Testis (tissue), 3 donors: ENCODE measurements around the gene SIM1. TPM values are rescaled to one million over a fixed set of nuclear protein-coding genes. Genes with fewer than 3 reads are reported as not detected.

Experiments
- DNase-seq: peaks from one replicate; pipeline ENCODE4 v3.0.0-alpha.2; 2019
- H3K27ac ChIP-seq, 2 donors: fragments of 200-600 bp; sonication (generic); one replicate each; pipeline ENCODE4 v1.5.1; 2019
- H3K27me3 ChIP-seq: fragments of 200-600 bp; sonication (generic); one replicate; pipeline ENCODE4 v1.5.1; 2019
- H3K36me3 ChIP-seq: fragments of 200-600 bp; sonication (generic); one replicate; pipeline ENCODE4 v1.5.1; 2017; ENCODE audit warnings: low read depth; ENCODE audit errors: missing control alignments
- H3K4me1 ChIP-seq: fragments of 200-600 bp; sonication (generic); one replicate; pipeline ENCODE4 v1.5.1; 2019
- H3K4me3 ChIP-seq, 2 donors: fragments of 200-600 bp; sonication (generic); one replicate each; pipeline ENCODE4 v1.5.1; 2017 to 2019
- H3K9me3 ChIP-seq: fragments of 200-600 bp; sonication (generic); one replicate; pipeline ENCODE4 v1.5.1; 2017
- POLR2A ChIP-seq: fragments of 450-650 bp; IDR thresholded peaks from one replicate; pipeline ENCODE4 v1.6.1; 2017; ENCODE audit warnings: antibody characterized with exemption, mild to moderate bottlenecking, moderate library complexity
- WGBS, 2 donors: methylation state at CpG; one replicate each; pipeline ENCODE4 v1.1.5; 2018; 5-methylcytosine and 5-hydroxymethylcytosine counted together
- intact Hi-C: fragments of 100-400 bp; cut with DNase I; formaldehyde crosslinking; loops from one replicate; pipeline ENCODE4 v1.15.1; 2023; ENCODE audit warnings: low total_unique reads
- polyA plus RNA-seq: library from polyadenylated mRNA; stranded (reverse); fragments of 350-450 nt; fragmentation: Illumina TruSeq; extraction: RNeasy Lipid Tissue Mini Kit (QIAGEN cat#74804); gene quantifications from one replicate; pipeline ENCODE4 v1.2.3, GENCODE V29; 2014; ENCODE audit warnings: low read depth, low replicate concordance; ENCODE audit not compliant: insufficient read depth
- total RNA-seq, 2 donors: library from RNA; depleted of rRNA; stranded (reverse); fragments of >200 nt; gene quantifications; one replicate each; pipeline ENCODE4 v1.2.3, GENCODE V29; 2016
- TF ChIP-seq, protein P1 (sequence below), 3 experiments: fragments of 450-650 bp in 2 of 3; fragments of 200-600 bp in 1 of 3; sonication (generic) in 1 of 3; IDR thresholded peaks; one replicate each; pipeline ENCODE4 v1.5.1; 2016 to 2019; ENCODE audit warnings: antibody characterized with exemption in 3 of 3, mild to moderate bottlenecking in 2 of 3, moderate library complexity in 1 of 3

SIM1 gene
- total and polyA plus RNA-seq, 3 donors from 2014 or later: 0.43 to 1.5 (median 0.88) TPM

DNA sequence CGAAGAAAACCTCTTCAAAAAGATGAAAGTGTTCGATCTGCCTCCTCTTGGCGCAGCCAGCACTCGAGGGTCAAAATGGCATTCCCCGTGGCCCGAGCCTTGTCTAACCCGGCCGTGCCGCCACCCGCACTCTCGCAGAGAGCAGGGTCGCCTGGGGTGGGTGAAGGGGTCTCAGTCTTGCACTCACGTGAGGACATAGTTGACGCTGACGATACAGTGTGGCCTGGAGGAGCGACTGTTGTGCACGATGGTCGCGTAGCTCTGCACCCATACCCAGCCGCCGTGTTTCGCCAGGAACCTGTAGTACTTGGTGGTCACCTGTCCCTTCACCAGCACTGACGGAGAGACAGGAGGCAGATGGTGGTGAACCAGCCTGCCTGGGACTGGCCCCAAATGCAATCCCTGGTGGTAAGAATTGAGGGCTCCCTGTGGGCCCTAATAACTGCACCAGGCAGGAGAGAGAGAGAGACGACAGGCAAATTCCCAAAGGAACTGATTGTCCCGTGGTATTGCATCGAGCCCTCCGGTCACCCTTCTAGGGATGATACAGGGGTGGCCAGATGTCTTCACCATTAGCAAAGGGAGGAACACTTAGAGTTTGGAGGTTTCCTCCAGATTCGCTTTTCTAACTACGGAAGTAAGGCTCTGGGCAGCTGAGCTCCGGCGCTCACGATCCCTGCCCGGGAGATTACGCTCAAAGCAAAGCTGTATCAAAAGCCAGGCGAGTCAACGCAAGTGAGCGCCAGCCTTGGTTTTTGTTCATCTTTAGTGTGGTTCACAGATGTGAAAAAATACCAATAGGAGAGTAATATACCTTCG lies 17.4 kb downstream of the SIM1 start:
- peak; percentile 16 for DNase-seq
- H3K27ac ChIP-seq: no peak overlapping the region
- 7% methylated on average over 34 to 38 of the region's 38 CpGs for WGBS, 2 donors
- H3K27me3 ChIP-seq: no peaks in the 10 kb centered on the region
- no peaks in the 10 kb centered on the region for H3K9me3 ChIP-seq
- intact Hi-C loops: no loop called here
- H3K36me3 ChIP-seq: no peaks in the 10 kb centered on the region
- H3K4me1 ChIP-seq: peaks cover 7% of the 10 kb centered on the region
- peak overlapping the region; percentile 1 to 31 for H3K4me3 ChIP-seq
- TF ChIP-seq, protein P1, sequence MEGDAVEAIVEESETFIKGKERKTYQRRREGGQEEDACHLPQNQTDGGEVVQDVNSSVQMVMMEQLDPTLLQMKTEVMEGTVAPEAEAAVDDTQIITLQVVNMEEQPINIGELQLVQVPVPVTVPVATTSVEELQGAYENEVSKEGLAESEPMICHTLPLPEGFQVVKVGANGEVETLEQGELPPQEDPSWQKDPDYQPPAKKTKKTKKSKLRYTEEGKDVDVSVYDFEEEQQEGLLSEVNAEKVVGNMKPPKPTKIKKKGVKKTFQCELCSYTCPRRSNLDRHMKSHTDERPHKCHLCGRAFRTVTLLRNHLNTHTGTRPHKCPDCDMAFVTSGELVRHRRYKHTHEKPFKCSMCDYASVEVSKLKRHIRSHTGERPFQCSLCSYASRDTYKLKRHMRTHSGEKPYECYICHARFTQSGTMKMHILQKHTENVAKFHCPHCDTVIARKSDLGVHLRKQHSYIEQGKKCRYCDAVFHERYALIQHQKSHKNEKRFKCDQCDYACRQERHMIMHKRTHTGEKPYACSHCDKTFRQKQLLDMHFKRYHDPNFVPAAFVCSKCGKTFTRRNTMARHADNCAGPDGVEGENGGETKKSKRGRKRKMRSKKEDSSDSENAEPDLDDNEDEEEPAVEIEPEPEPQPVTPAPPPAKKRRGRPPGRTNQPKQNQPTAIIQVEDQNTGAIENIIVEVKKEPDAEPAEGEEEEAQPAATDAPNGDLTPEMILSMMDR (IDR thresholded peaks at IDR 0.05): no peak
- no peak for TF ChIP-seq POLR2A

DNA sequence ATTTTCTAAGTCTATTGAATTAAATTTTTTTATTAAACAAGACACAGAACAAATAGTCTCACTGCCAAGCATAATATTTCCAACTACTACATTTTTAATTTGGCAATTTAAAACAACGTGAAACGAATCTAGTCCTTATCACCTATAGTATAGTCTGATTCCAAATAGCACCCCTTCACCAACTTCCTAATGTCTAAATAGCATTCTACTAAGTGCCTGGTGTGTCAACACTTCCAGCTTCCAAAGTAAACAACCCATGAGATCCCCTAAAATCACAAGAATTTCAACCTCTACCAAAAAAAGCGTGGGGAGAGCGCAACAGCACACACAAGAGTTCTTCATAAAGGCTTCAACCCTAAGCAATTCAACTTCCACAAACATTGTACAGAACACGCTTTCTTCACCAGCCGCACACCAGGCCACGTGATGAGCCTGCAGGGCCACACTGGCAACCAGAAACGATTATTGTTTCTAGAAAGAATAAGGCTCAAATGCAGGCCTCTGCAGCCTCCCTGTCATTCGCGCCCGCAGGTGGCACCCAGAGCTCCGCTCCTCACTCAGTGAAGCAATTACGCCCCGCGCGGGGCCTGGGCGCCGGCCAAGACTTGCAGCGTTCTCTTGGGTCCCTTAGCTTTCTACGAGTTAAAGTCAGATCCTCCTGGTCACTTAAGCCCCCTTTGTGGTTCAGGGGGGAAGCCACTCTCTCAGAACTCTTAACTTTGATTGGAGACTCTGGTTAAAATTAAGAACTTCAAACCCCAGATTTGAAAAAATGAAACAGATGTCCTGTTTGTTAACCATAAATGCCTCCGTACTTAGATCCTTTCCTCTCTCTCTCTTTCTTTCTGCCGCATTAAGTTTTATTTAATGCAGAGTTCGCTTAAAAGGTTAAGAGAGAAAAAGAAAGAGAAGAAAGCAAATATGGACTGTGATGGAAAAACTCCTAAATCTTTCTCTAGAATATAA lies 18.3 kb downstream of the SIM1 start:
- H3K36me3 ChIP-seq: no peaks in the 10 kb centered on the region
- 9 to 12% methylated on average over 22 to 23 of the region's 23 CpGs for WGBS, 2 donors
- intact Hi-C loops: no loop called here
- H3K4me1 ChIP-seq: peaks cover 7% of the 10 kb centered on the region
- H3K27me3 ChIP-seq: no peaks in the 10 kb centered on the region
- no peak for DNase-seq
- peak overlapping the region in 1 of 2 donors; percentile 1 for H3K4me3 ChIP-seq
- no peak overlapping the region for H3K27ac ChIP-seq
- TF ChIP-seq, protein P1 (IDR thresholded peaks at IDR 0.05): no peak
- TF ChIP-seq POLR2A: no peak
- H3K9me3 ChIP-seq: no peaks in the 10 kb centered on the region

- TF ChIP-seq, protein P1 (IDR thresholded peaks at IDR 0.05): no peak
- no peak for TF ChIP-seq POLR2A
- DNase-seq: no peak
- intact Hi-C loops: no loop called here
- Histone ChIP-seq H3K27me3 (no peaks in the 10 kb centered on the region), H3K4me3 (no peak overlapping the region), H3K36me3 (no peaks in the 10 kb centered on the region), H3K9me3 (no peaks in the 10 kb centered on the region), H3K27ac (no peak overlapping the region), H3K4me1 (peaks cover 7% of the 10 kb centered on the region)
- 45 to 49% methylated on average over 3 of the region's 3 CpGs for WGBS, 2 donors
These were observed 19.2 kb downstream of the SIM1 start for GRCh38 chr6:100445512-100445911.

- no peaks in the 10 kb centered on the region for H3K27me3 ChIP-seq
- no peak overlapping the region for H3K27ac ChIP-seq
These were observed 23.8 kb downstream of the SIM1 start for GRCh38 chr6:100440935-100441334.

More at GRCh38 chr6:100440935-100441334, 23.8 kb downstream of the SIM1 start:
- DNase-seq: no peak
- H3K36me3 ChIP-seq: no peaks in the 10 kb centered on the region
- H3K4me3 ChIP-seq: no peak overlapping the region
- no peaks in the 10 kb centered on the region for H3K4me1 ChIP-seq
- TF ChIP-seq POLR2A: no peak
- TF ChIP-seq, protein P1 (IDR thresholded peaks at IDR 0.05): no peak
- no peaks in the 10 kb centered on the region for H3K9me3 ChIP-seq
- 69 to 89% methylated on average over 1 of the region's 1 CpG for WGBS, 2 donors
- intact Hi-C loops: no loop called here
